Caco-2 (cell line): Measurements from ENCODE around the gene PAPSS1. TPM values are rescaled to one million over a fixed set of nuclear protein-coding genes. Genes with fewer than 3 reads are reported as not detected.

Experiments used
- BruUV-seq: library from RNA; stranded (reverse); fragments of 400-500 nt; replicated peaks from 2 replicates; lab custom pipeline; 2021; lab: Mats Ljungman, UMichigan
- CTCF ChIA-PET: fragments of 300-600 bp; sonication (Branson Sonifier 250); formaldehyde crosslinking; loops from one replicate; lab custom pipeline; 2022; ENCODE audit warnings: antibody characterized with exemption; lab: Charles Lee
- POLR2A ChIA-PET: fragments of 300-600 bp; sonication (Branson Sonifier 250); formaldehyde crosslinking; loops from one replicate; lab custom pipeline; 2022; ENCODE audit warnings: antibody characterized with exemption; lab: Charles Lee
- DNase-seq, 2 experiments: peaks; one replicate each; pipeline versions ENCODE4 v3.0.0 to v3.0.0-alpha.2; 2020 to 2022
- H3K27me3 ChIP-seq: replicated peaks from 2 replicates; pipeline ENCODE4 v1.6.0; 2011; ENCODE audit warnings: low read length; ENCODE audit not compliant: control insufficient read depth, insufficient read depth
- H3K36me3 ChIP-seq: 2 replicates; pipeline ENCODE4 v1.5.1; 2011; ENCODE audit warnings: low read length; ENCODE audit not compliant: control insufficient read depth, insufficient read depth
- H3K4me1 ChIP-seq: fragments of 250-450 bp; sonication (Bioruptor Pico); 2 replicates; pipeline ENCODE4 v1.5.1; 2020; ENCODE audit warnings: mild to moderate bottlenecking
- H3K4me3 ChIP-seq: 2 replicates; pipeline ENCODE4 v1.5.1; 2011; ENCODE audit warnings: low read depth, mild to moderate bottlenecking, control low read depth, low read length
- H3K9me3 ChIP-seq: fragments of 250-450 bp; sonication (Bioruptor Pico); 2 replicates; pipeline ENCODE4 v1.5.1; 2020; ENCODE audit warnings: mild to moderate bottlenecking, moderate library complexity
- H3K27ac Mint-ChIP-seq: one replicate; pipeline ENCODE4 v1.8.0; 2022; ENCODE audit warnings: mixed read lengths; ENCODE audit not compliant: unreplicated experiment
- H3K27me3 Mint-ChIP-seq: one replicate; pipeline ENCODE4 v1.8.0; 2022; ENCODE audit warnings: mixed read lengths; ENCODE audit not compliant: insufficient read depth, unreplicated experiment
- H3K36me3 Mint-ChIP-seq: one replicate; pipeline ENCODE4 v1.8.0; 2022; ENCODE audit warnings: mild to moderate bottlenecking, mixed read lengths; ENCODE audit not compliant: insufficient read depth, unreplicated experiment
- H3K4me1 Mint-ChIP-seq: one replicate; pipeline ENCODE4 v1.8.0; 2022; ENCODE audit warnings: low read depth, mixed read lengths; ENCODE audit not compliant: unreplicated experiment
- H3K4me3 Mint-ChIP-seq: one replicate; pipeline ENCODE4 v1.8.0; 2022; ENCODE audit warnings: mild to moderate bottlenecking, moderate library complexity, mixed read lengths; ENCODE audit not compliant: unreplicated experiment
- H3K9me3 Mint-ChIP-seq: one replicate; pipeline ENCODE4 v1.8.0; 2022; ENCODE audit warnings: mixed read lengths; ENCODE audit not compliant: unreplicated experiment
- intact Hi-C: fragments of 100-400 bp; cut with micrococcal nuclease; formaldehyde crosslinking; loops from one replicate; pipeline ENCODE4 v1.10.0; 2022; ENCODE audit not compliant: unreplicated experiment
- total RNA-seq: library from RNA; stranded (reverse); gene quantifications from 2 replicates; pipeline ENCODE4 v1.2.3, GENCODE V29; 2022
- TF ChIP-seq, protein P1 (sequence below), 2 experiments: fragments of 200-600 bp in 1 of 2; IDR thresholded peaks; 1 replicate in 1 of 2; 2 replicates in 1 of 2; pipeline versions ENCODE4 v1.5.1 to v1.8.0; 2011 to 2022; ENCODE audit warnings: antibody characterized with exemption in 1 of 2, control low read depth in 1 of 2, inconsistent platforms in 1 of 2, low read depth in 1 of 2, low read length in 1 of 2, mild to moderate bottlenecking in 1 of 2, moderate library complexity in 1 of 2; ENCODE audit not compliant: insufficient read depth in 1 of 2, severe bottlenecking in 1 of 2, unreplicated experiment in 1 of 2

The PAPSS1 gene
- total RNA-seq, 1 experiment from 2014 or later, result 66.1 TPM

- intact Hi-C loops, result loop anchor here (1.0 to 5.0 kb wide), 3 partner anchors 17 to 555 kb away; partner anchors contain the start of gene PAPSS1
- TF ChIP-seq, protein P1, sequence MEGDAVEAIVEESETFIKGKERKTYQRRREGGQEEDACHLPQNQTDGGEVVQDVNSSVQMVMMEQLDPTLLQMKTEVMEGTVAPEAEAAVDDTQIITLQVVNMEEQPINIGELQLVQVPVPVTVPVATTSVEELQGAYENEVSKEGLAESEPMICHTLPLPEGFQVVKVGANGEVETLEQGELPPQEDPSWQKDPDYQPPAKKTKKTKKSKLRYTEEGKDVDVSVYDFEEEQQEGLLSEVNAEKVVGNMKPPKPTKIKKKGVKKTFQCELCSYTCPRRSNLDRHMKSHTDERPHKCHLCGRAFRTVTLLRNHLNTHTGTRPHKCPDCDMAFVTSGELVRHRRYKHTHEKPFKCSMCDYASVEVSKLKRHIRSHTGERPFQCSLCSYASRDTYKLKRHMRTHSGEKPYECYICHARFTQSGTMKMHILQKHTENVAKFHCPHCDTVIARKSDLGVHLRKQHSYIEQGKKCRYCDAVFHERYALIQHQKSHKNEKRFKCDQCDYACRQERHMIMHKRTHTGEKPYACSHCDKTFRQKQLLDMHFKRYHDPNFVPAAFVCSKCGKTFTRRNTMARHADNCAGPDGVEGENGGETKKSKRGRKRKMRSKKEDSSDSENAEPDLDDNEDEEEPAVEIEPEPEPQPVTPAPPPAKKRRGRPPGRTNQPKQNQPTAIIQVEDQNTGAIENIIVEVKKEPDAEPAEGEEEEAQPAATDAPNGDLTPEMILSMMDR (IDR thresholded peaks at IDR 0.05; ENCODE audit: insufficient read depth in 1 of 2, low read depth in 1 of 2, low read length in 1 of 2, severe bottlenecking in 1 of 2, unreplicated experiment in 1 of 2), result no peak
- no peaks in the 10 kb centered on the region for H3K9me3 Mint-ChIP-seq
- DNase-seq, result no peak
- Histone ChIP-seq H3K9me3 (no peaks in the 10 kb centered on the region), H3K4me1 (no peaks in the 10 kb centered on the region), H3K36me3 (no peaks in the 10 kb centered on the region), H3K27me3 (no peaks in the 10 kb centered on the region), H3K4me3 (no peak overlapping the region)
- H3K36me3 Mint-ChIP-seq, result no peaks in the 10 kb centered on the region
- no TSS peak for BruUV-seq
- H3K27me3 Mint-ChIP-seq, result no peaks in the 10 kb centered on the region
- H3K27ac Mint-ChIP-seq, result no peak overlapping the region
- CTCF ChIA-PET, result no interaction called here
- peaks cover 8% of the 10 kb centered on the region for H3K4me1 Mint-ChIP-seq
- H3K4me3 Mint-ChIP-seq, result no peak overlapping the region
- POLR2A ChIA-PET, result no interaction called here
These were observed 17.4 kb upstream of the PAPSS1 start for GRCh38 chr4:107737450-107737849.

DNA sequence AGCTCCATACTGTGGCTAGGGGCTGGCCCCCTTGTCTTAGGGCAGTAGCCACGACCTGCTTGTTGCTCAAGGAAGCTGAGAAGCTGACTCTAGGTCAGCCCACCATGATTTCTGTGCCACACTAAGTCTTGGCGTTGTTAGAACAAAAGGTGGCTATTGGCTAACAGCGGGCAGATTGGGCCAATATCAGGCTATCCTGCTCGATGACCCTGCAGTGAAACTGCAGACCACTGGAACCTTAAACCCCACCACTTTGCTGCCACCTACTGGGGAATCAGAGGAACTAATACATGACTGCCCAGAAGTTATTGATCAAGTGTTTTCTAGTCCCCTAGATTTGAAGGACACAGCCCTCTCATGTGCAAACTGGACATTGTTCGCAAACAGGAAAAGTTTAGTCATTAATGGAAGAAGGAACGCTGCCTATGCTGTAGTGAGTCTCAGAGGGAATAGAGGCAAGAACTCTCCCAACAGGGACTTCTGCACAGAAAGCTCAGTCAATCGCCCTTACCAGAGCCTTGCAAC, 17.0 kb upstream of the PAPSS1 start:
- Mint-ChIP-seq H3K4me3 (no peak overlapping the region), H3K27me3 (no peaks in the 10 kb centered on the region), H3K9me3 (no peaks in the 10 kb centered on the region), H3K27ac (no peak overlapping the region), H3K4me1 (peaks cover 8% of the 10 kb centered on the region), H3K36me3 (no peaks in the 10 kb centered on the region)
- BruUV-seq, result no TSS peak
- intact Hi-C loops, result loop anchor here (1.0 to 5.0 kb wide), 3 partner anchors 17 to 555 kb away; partner anchors contain the start of gene PAPSS1
- Histone ChIP-seq H3K4me1 (no peaks in the 10 kb centered on the region), H3K27me3 (no peaks in the 10 kb centered on the region), H3K36me3 (no peaks in the 10 kb centered on the region), H3K4me3 (no peak overlapping the region), H3K9me3 (no peaks in the 10 kb centered on the region)
- TF ChIP-seq, protein P1 (IDR thresholded peaks at IDR 0.05; ENCODE audit: insufficient read depth in 1 of 2, low read depth in 1 of 2, low read length in 1 of 2, severe bottlenecking in 1 of 2, unreplicated experiment in 1 of 2), result peak; percentile 63 to 79
- DNase-seq, result peak; percentile 59 to 70
- ChIA-PET POLR2A (no interaction called here), CTCF (interaction anchor here (0.9 to 1.0 kb wide), 2 partner anchors 17 to 82 kb away, joined by 3 to 4 read pairs; partner anchors contain the start of gene PAPSS1)

DNA sequence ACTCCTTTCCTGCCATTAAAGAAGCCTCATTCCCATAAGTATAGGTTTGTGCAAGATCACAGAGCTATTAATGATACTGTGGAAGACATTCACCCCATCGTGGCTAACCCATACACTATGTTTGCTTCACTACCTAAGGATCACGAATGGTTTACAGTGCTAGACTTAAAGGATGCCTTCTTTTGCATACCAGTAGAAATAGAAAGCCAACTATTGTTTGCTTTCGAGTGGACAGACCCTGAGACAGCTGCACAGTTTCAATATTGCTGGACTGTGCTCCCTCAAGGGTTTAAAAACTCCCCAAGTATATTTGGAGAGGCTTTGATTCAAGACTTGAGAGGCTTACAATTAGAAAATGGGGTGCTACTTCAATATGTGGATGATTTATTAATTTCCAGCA, 16.0 kb upstream of the PAPSS1 start:
- Mint-ChIP-seq H3K4me3 (no peak overlapping the region), H3K36me3 (no peaks in the 10 kb centered on the region), H3K27me3 (no peaks in the 10 kb centered on the region), H3K4me1 (peaks cover 8% of the 10 kb centered on the region), H3K27ac (no peak overlapping the region), H3K9me3 (no peaks in the 10 kb centered on the region)
- H3K27me3 ChIP-seq, result no peaks in the 10 kb centered on the region
- no peaks in the 10 kb centered on the region for H3K36me3 ChIP-seq
- H3K9me3 ChIP-seq, result no peaks in the 10 kb centered on the region
- ChIA-PET CTCF (interaction anchor here (0.9 to 1.0 kb wide), 2 partner anchors 16 to 81 kb away, joined by 3 to 4 read pairs; partner anchors contain the start of gene PAPSS1), POLR2A (no interaction called here)
- H3K4me1 ChIP-seq, result no peaks in the 10 kb centered on the region
- TF ChIP-seq, protein P1 (IDR thresholded peaks at IDR 0.05; ENCODE audit: insufficient read depth in 1 of 2, low read depth in 1 of 2, low read length in 1 of 2, severe bottlenecking in 1 of 2, unreplicated experiment in 1 of 2), result no peak
- H3K4me3 ChIP-seq, result no peak overlapping the region
- no peak for DNase-seq
- no TSS peak for BruUV-seq
- intact Hi-C loops, result loop anchor here (5.0 kb wide), 1 partner anchor 554 kb away; no protein-coding TSS in a partner anchor
